Loucy (cell line): ENCODE data around the gene ERC1.

Source experiments
- CTCF ChIP-seq: fragments of 200-600 bp; sonication (generic); conservative IDR thresholded peaks from 2 replicates; pipeline ENCODE4 v1.5.1; 2014; ENCODE audit warnings: mild to moderate bottlenecking, antibody characterized with exemption, low read length
- EZH2phosphoT487 ChIP-seq: fragments of 200-600 bp; IDR thresholded peaks from 2 replicates; pipeline ENCODE4 v1.6.1; 2018; ENCODE audit warnings: antibody characterized with exemption, mild to moderate bottlenecking, moderate library complexity, borderline replicate concordance

- TF ChIP-seq CTCF (no peak), EZH2phosphoT487 (no peak)
Observed at GRCh38 chr12:1006255-1006654, 15.2 kb downstream of the ERC1 start.
